Hindlimb muscle (tissue), 1 donor: ENCODE results near the gene AUTS2. TPM values are rescaled to one million over a fixed set of nuclear protein-coding genes. Genes with fewer than 3 reads are reported as not detected.

Experiments
- DNase-seq: peaks from one replicate; pipeline ENCODE4 v3.0.0-alpha.2; 2013
- polyA plus RNA-seq: library from polyadenylated mRNA; unstranded; fragments of 120-200 nt; gene quantifications from one replicate; pipeline ENCODE4 v1.2.1, GENCODE V29; 2013; ENCODE audit not compliant: insufficient read length

Gene AUTS2
- polyA plus RNA-seq, 1 donor = 80.5 TPM

DNA sequence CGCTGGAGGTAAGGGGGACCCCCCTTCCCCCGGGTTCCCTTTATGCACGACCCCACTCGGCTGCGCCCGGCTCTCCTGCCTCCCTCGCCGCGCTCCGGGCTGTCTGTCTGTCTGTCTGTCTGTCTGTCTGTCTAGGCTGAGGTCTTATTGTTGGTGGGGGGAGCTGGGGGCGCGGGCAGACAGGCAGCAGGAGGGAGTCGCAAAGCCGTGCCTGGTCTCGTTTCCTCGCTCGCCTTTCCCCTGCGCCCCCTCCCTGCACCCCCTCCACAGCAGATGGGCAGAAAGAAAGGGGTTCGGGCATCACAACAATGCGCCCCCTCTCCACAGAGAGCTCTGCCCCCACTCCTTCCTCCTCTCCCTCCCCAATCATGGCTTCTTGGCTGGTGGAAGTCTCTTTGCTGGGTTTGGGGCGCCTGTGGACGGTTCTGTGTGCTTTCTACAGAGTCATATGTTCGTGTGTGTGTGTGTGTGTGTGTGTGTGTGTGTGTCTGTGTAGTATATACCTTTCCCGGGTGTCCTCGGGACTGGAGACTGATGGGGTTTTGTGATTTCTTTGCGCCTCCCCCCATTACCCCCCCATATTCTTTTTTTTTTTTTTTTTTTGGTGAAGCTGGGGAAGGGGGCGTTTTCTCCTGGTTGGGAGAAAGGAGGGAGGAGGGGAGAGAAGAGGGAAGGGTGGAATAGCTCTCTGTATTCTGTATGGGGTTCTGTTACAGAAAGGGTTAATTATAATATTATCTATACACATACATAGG lies 1.9 kb downstream of the AUTS2 start:
- DNase-seq = no peak

DNA sequence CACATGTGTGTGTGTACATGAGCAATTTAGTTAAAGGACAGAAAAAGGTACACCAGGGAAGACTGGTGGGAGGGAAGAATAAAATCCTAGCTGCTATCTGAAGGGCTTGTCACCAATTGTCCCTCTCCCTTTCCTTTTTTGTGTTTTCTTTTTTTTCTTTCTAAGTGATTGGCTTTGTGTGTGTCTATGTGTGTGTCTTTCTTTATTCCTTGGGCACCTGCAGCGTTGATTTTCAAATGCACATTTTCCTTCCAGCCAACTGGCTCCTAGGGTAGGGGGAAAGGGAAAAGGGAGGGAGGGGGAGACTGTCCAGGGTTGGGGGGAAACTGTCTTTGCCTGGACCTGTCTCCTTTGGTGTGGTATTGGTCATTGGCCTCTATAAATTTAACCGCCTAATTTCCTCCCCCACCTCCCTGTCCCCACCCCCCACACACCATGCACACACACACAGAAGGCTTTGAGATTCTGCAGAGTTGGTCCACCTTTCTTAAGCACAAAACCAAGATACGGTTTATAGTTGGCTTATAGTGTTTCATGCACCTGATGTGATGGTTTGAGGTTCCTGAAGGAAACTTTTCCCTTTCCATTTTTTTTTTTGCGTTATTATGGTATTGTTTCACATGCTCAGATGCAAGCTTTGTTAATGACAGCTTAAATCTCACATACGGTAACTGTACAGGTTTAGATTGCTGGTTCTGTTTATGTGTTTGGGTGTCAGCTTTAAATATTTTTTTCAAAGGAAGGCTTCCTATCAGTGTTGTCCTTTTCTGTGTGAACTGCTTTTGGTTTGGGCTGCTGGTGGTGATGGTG lies 2.6 kb downstream of the AUTS2 start:
- DNase-seq = no peak

DNA sequence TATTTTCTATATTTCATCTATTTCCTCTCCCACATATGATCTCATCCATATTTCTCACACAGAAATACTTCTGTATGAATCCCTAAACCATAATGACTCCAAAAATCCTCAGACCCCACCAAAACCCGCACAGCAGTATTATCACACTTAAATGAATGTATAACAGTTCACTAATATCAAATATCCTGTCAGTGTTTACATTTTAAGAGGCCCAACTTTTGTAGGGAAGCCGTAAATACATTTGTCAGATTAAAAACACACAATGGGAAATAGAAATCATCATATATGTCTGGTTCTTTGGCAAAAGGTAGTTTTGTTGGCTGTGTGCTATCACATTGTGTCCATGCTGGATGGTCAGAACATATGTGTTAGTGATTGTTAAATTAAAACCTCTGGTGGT lies 4.2 kb downstream of the AUTS2 start:
- DNase-seq = no peak

DNA sequence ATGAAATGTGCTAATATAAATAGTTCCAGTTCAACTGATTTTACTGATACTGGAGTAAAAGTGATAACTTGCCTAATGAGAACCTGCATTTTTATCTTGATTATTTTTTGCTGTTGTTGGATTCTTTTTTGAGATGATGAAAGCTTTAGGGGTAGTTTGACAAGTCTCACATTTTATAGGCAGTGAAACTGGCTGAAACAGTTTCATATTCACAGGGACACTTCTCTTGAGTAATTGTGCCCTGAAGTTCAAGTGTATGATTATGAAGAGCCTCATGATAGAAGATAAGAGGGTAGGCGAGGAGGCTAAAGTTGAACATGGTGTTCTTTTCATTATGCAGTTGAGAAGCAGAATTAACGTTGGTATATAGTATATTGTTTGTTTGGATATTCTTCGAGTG lies 5.1 kb downstream of the AUTS2 start:
- DNase-seq = no peak

DNA sequence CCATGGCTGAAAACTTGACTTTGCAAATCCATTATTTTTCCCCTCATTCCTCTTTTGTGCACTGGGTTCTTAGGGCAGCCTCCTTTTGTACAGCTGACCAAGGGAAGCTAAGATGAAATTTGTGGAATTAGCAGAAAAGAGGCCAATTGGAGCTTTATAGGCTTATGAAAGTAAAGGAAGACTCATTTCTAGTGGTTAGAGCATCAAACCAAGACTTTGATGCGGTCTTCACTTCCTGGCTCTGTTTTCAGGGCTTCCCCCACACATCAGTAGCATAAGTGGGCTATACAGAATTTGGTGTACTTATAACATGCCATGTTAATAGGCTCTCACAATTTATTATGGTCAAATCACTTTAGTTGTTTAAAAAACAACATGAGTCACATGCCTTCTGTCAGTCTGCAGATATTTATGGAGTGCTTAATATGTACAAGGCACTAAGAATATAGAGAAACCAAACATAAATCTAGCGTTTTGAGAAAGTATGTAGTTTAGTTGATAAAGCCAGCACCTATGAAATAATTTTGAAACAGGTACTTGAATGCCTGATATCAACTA lies 5.7 kb downstream of the AUTS2 start:
- no peak for DNase-seq

DNA sequence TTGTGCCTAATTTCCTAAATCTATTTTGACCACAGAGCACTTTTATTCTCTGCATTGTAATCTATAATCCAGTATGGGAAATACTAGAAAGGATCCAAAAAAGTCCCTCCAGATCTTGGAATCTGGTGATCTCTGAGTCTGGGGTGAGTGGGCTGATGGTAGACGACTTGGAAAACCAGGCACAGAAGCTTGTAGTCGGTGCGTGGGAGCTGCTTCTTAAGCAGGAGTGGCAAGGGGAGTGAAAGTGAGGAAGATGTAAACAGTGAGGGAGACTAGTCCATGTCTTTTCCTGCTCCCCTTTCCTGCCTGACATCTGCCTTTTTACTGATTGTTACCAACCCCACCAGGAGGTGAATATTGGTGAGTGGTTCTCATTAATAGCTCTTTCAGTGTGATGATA lies 6.8 kb downstream of the AUTS2 start:
- DNase-seq = no peak

DNA sequence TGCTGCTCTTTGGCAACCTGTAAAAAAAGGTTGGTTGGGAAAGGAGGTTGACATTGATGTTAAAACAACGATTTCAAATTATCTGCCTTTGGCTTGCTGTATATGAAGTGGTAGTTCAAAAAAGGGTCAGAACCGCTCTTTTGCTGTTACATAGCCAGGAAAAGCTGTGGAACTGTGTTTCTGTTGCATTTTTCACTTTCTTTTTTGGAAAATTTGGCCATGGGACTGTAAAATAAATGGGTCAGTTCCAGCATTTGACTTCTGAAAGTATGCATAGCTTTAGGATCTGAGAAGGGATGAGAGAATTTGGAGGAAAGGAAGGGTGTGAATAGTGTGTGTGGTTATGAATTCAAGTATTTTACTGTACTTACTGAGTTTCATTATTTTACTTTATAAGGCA lies 7.3 kb downstream of the AUTS2 start:
- no peak for DNase-seq

DNA sequence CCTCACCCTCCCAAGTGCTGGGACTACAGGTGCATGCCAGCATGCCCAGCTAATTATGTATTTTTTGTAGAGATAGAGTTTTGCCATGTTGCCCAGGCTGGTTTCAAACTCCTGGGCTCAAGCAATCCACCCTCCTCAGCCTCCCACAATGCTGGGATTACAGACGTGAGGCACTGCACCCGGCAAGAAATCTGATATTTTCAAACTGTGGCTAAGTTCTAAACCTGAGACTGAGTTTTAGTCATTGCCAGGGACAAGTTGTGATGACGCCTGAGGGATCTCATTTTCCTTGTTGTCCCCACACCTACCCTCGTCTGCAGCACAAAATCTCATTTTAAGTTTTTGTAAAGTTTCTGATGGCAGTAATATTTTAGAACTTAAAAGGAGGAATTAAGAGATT lies 9.8 kb downstream of the AUTS2 start:
- DNase-seq = no peak

DNA sequence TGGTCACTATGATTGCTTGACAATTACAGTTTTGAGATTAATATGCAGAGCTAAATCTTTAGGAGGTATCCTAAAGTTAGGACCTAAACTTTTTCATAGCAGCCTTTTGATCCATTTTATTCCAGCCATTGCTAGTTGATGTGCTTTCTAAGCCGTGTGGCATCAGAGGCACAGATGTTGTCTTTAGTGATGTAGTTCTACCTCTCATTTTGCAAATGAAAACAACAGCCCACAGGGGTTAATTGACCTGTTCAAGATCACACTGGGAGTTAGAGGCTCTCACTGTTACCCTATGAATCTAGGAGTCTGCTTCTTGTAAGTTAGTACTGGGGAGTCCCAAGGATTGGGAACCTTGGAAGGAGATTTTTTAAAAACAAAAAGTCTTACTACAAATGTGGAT lies 10.6 kb downstream of the AUTS2 start:
- DNase-seq = no peak

DNA sequence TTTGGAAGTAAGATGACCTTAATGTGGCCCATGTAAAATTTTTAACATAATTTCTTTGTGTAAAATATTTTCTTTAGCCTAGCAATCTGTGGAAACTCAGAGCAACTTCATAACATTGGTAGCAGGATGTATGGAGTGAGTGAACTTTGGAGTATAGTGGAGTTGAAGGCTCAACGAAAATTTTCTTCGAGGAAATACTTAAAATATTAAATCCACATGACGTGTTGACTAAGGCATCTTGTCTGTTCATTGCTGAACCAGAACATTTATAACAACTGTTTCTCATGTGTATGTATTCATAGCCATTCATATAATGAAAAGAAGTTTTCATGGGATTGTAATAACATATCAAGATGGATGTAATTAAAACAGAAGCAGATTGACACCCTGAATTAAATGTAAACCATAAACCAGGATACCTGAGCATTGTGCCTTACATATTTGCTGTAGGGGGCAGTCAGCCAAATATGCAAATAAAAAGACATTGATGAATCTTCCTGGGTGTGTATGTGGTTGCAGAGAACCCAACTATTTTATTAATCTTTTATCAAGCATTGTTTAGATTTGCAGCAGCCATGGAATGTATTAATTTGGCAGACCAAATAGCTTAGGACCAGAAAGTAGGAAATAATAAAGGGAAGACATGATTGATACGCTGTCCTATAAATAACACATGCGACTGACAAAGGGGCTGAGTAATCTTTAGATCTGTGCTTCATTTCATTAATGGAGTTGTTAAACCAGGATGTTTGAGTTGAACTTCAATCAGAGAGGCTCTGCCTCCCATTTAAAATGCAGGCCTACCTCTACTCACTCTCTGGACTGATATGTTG lies 11.5 kb downstream of the AUTS2 start:
- no peak for DNase-seq

DNA sequence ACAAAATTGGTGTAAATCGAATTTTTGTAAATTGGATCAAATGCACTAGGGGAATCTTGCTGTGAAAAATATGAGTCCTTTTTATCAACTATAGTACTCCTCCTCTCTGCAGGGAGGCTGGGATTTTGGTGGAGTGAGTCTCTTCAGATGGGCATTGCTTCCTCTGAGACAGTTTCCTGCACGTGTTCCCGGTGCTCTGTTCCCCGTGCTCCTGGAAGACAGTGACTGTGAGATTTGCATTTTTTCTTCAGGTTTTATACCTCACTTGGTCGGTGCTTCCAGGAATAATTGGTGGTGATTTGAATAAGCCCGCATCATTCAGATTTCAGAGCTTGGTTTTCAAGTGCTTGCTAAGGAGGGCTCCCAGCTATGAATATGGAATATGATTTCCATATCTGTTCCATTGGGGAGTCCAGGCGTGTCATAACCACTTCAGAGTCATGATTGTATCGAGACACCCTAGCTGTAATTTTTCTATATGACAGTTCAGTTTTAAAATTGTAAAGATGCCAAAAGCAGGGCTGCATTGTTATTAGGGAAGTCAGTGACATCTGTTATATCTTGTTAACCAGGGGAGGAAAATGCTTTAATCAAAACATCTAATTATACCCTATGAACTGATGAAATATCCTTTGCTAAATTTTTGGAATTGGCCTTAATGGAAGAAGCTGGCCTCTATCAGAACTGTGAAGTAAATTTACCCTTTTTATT lies 12.3 kb downstream of the AUTS2 start:
- DNase-seq = no peak

DNA sequence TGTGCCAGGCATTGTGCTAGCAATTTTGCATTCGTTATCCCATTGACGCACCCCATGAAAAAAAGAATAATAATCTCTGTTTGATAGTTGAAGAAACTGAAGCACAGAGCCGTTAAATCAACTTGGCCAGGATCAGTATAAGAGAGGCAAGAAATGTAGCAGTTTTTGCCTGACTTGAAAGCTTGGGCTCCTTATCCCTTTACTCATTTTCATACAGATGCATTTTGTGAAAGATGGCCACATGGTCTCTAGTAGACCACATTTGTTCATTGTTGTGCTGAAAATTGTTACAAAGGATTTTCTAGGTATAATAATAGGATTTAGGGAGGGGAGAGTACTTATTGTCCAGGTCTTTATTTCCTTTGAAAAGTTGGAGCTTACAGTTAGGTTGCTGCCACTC lies 14.7 kb downstream of the AUTS2 start:
- DNase-seq = no peak

DNA sequence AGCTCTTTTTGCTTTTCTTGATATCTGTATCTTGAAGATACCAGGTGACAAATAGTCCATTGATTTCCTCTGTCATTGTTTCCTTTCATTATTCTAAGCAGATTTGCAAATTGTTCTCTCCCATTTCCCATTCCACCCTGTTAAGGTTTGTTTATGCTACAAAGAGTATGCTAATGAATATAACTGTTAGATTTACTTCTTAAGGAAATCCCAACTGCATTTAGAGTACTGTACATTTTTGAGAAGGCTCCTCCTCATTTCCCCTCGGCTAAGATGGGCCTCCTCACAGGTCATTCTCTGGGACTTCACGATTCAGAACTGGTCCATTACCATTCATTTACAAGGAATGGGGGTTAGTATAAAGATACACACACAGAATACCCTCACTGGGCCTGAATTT lies 15.6 kb downstream of the AUTS2 start:
- no peak for DNase-seq

DNA sequence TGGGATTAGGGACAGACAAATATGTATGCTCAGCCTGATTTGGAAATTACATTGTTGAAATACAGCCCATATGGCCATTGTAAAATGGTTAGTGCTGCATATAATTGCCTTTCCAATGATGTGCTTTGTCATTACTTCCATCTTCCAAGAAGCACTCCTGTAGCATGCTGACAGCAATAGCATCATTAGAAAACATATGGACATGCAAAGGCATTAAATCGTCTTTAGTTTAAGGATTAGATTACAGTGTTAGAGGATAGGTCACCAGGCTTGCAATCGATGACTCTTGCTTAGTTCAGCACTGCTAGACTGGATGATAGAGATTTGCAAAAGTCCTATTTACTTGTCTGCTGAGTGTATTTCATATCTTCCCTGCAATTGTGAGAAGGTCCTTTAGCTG lies 17.4 kb downstream of the AUTS2 start:
- no peak for DNase-seq

DNA sequence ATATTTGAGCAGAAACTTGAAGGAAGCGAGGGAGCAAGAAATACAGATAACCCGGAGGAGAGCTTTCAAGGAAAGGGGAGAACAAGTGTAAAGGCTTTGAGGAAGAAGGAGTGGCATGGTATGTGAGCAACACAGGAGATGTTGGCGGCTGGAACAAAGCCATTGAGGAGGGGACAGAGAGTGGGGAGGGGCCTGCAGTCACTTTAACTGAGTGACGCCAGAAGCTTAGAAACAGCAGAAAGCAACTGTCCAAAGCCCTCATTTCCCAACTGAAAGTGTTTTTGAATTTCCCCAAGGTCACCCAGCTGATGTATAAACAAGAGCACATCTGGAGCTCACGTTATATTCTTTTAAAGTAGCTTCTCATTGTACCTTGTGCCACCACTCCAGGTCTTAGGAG lies 19.1 kb downstream of the AUTS2 start:
- no peak for DNase-seq

DNA sequence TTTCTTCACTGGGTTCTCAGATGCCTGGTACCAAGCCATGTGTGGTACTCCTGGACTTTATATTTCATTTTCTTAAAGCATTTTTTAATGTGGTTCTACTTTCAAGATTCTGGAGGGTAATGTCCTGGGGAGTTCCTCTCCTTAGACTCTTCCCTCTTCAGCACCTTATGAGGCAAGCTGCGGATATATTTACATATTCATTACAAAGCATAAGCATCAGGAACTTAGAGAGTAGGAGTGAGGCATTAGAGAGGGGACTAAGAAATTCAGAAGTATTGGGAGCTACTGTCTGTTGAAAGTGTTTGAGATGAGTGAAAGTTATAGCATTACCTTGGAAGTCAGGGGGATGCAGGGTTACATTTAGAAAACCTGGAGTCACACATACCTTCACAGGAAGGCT lies 20.8 kb downstream of the AUTS2 start:
- DNase-seq = no peak

DNA sequence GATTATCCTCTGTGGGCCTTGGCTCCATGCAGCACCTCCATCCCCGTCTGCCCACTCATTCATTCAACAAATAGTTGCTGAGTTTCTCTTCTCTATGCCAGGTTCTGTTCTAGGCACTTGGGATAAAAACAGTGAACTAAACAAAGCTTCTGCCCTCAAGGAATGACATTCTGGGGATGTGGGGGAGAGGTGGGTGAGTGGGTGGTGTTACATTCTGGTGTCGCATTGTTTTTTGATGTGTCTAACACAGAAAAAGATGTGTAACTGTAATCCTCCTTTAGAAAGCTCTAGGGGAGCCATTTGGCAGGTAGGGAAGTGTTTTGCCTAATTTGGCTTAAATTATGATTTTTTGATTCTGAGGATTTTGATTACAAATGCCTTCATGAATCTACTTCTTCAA lies 21.4 kb downstream of the AUTS2 start:
- DNase-seq = no peak

DNA sequence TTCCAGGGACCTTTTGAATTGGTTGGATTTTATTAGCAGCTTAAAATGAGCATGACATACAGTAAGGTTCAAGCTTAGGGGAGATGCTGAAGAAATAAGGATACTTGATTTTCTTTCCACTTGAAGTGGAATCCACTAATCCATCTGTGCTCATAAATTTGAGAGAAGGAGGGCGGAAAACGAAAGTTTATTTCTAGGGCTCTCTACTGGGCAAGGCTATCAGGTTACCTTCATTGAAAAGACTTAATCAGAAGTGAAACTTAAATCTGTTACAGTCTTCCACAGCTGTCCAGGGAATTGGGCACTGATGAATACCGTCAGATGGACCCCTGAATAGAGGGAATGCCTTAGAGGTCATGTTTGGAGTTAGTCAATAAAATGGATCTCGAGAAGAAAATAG lies 21.8 kb downstream of the AUTS2 start:
- no peak for DNase-seq

DNA sequence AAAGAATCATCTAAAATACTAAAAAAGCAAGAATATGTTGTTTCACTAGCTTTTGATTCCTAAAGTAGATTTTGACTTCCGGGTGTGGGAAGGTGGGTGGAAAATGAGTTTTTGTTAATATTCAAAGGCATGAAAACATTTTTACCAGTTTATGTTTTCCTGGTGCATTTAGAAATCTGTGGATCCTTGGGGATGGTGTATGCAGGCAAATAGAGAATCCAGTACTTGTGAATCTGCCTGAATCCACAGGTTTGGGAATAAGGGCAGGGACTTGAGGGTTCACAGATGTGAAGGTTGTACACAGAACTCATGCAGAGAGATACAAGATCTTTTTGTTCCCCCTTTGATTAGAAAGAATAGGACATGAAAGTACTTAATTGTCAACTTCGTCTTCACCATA lies 22.4 kb downstream of the AUTS2 start:
- DNase-seq = no peak

DNA sequence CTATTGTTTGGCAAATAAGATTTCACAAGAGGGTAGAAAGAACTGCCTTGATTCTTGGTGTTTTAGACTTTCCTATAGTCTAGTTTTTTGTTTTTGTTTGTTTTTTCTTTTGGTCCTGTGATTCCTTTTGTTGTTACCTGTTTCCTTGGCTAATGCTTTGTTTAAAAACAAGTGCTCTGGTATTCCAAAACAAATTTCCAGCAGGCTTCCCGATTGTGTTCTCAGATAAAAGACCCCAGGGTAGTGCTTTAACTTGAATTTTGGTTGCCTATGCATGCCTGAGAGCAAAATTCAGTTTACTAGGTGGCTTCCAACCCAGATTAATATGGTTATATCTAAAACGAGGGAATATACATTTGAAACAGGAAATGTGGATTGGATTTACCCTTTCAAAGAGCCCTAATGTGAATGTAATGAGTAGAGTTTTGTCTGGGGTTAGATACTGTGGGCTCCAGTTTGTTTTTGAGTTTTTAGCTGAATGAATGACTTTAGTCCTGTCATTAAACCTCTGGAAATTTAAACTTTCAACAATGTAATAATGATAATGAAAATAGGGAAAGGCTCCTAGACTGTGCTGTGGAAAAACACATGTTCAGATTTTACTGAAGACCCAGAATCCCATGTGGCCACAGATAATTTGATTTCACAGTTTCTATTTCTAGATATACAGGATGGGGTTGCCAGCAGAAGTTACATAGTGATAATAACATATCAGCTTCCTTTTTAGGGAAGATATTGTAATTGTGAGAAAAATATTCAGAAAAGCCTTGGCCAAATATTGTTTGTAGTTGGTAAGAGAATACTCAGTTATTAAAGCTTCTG lies 23.9 kb downstream of the AUTS2 start:
- DNase-seq = no peak

DNA sequence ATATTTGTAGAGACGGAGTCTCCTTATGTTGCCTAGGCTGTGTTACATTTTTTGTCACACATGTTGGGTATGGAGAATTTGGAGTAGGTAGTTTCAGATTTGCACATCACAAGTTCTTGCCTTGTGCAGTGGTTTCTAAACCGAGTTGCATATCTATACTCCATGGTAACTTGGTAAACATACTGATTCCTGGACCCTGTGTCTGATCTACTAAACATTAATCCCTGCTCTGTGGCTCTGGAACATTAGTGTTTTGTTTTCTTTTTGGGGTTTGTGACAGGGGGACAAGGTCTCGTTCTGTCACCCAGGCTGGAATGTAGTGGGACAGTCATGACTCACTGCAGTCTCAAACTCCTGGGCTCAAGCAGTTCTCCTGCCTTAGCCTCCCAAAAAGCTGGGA lies 24.7 kb downstream of the AUTS2 start:
- no peak for DNase-seq
